Skeletal muscle tissue (tissue), 4 donors: Measurements from ENCODE around the gene TMEM134. TPM values are rescaled to one million over a fixed set of nuclear protein-coding genes. Genes with fewer than 3 reads are reported as not detected.

ENCODE experiments used
- H3K27ac ChIP-seq: one replicate; pipeline ENCODE4 v1.7.0; 2013; ENCODE audit warnings: mild to moderate bottlenecking, low read depth, low read length, inconsistent platforms
- H3K27me3 ChIP-seq, 3 donors: one replicate each; pipeline ENCODE4 v1.7.0; 2013; ENCODE audit warnings: low read length in 3 of 3; ENCODE audit not compliant: control insufficient read depth in 3 of 3, insufficient read depth in 3 of 3
- H3K36me3 ChIP-seq, 3 donors: one replicate each; pipeline ENCODE4 v1.7.0; 2013; ENCODE audit warnings: low read length in 3 of 3; ENCODE audit not compliant: control insufficient read depth in 3 of 3, insufficient read depth in 3 of 3
- H3K4me1 ChIP-seq, 3 donors: one replicate each; pipeline ENCODE4 v1.7.0; 2013; ENCODE audit warnings: low read length in 3 of 3, mild to moderate bottlenecking in 3 of 3; ENCODE audit not compliant: control insufficient read depth in 3 of 3, insufficient read depth in 3 of 3
- H3K4me3 ChIP-seq, 3 donors: one replicate each; pipeline ENCODE4 v1.7.0; 2013; ENCODE audit warnings: low read length in 3 of 3
- H3K9ac ChIP-seq, 3 donors: one replicate each; pipeline ENCODE4 v1.7.0; 2013; ENCODE audit warnings: low read length in 3 of 3, mild to moderate bottlenecking in 3 of 3, moderate library complexity in 2 of 3, low read depth in 1 of 3
- H3K9me3 ChIP-seq, 3 donors: one replicate each; pipeline ENCODE4 v1.7.0; 2013; ENCODE audit warnings: low read length in 3 of 3; ENCODE audit not compliant: control insufficient read depth in 3 of 3
- total RNA-seq: library from RNA; depleted of rRNA; stranded (reverse); fragments of >200 nt; gene quantifications from one replicate; pipeline ENCODE4 v1.2.3, GENCODE V29; 2014
- donor health status: Osteomylitis.

The TMEM134 gene
- total RNA-seq, 1 donor from 2014 or later = 17.2 TPM

DNA sequence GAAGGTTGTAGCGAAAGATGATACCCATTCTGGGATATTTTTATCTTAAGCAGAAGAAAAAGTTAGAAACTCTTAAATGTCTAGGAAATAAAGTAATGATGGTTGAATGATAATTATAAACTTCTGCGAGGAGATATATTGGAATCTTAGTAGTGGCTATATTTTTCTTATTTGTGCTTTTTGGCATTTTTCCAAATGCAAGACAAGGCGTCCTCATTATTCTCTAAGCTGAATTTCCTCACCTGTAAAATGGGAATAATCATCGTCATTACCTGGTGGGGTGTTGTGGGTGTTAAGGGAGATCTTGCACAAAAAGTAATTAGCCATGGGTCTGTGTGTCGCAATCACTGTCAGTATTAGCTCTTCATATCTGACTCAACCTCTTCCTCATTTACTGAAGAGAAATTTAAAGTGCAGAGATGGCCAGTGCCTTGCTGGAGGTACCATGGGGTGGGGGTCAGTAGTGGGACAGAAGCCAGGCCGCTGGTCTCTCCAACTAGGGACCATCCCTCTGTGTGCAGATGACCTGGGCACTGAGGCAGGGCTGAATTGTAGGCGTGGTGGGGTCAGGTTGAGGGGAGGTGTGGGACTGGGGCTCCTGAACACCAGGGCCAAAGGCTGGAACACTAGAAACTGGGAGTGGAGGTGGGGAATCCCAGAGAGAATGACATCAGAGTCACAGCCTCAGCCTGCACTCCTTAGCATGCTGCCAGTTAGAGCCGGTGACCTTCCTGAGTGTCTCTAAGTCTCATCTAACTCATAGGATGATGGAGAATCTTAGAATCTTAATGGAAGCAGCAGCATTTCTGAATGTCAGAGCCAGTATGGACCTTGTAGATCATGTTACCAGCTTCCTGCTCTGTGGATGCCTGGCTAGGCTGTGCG lies 32.0 kb upstream of the TMEM134 start:
- peaks cover 0 to 3% (median 2%) of the 10 kb centered on the region in 3 donors for H3K36me3 ChIP-seq

GRCh38 chr11:67500484-67500821 lies 31.4 kb upstream of the TMEM134 start:
- Histone ChIP-seq H3K27ac (no peak overlapping the region), H3K36me3 (peaks cover 0 to 4% (median 3%) of the 10 kb centered on the region in 3 donors), H3K4me1 (peaks cover 6 to 14% (median 13%) of the 10 kb centered on the region in 3 donors), H3K9me3 (no peaks in the 10 kb centered on the region), H3K4me3 (no peak overlapping the region), H3K9ac (no peak overlapping the region), H3K27me3 (peaks cover 3 to 7% (median 7%) of the 10 kb centered on the region in 3 donors)

More for the DNA sequence above, 32.0 kb upstream of the TMEM134 start:
- H3K27ac ChIP-seq = no peak overlapping the region
- no peaks in the 10 kb centered on the region for H3K9me3 ChIP-seq
- H3K4me1 ChIP-seq = peaks cover 12 to 20% (median 19%) of the 10 kb centered on the region in 3 donors
- H3K27me3 ChIP-seq = peaks cover 3 to 7% (median 7%) of the 10 kb centered on the region in 3 donors
- no peak overlapping the region for H3K4me3 ChIP-seq
- H3K9ac ChIP-seq = no peak overlapping the region

- Histone ChIP-seq H3K27me3 (peaks cover 3 to 7% (median 6%) of the 10 kb centered on the region in 3 donors), H3K36me3 (peaks cover 0 to 4% (median 3%) of the 10 kb centered on the region in 3 donors)
These were observed 30.9 kb upstream of the TMEM134 start for GRCh38 chr11:67499808-67500483.

DNA sequence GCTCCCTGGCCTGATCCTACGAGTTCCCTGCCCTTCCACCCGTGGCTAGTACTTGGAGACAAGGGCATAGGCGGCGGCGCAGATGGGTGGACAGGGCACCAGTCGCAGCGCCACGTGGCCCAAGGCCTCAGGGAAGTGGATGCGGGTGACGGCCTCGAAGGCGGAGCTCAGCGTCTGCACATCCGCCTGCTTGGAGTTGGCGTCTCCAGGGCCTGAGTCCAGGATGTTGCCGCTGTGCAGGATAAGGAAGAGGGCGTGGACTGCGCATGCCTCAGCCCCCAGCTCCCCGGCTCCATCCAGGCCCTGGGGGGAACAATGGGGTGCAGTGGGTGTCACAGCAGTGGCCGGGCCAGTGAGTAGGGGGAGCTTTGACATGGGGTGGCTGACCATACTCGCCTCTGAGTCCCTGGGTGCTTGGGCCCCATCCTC lies 29.5 kb upstream of the TMEM134 start:
- H3K36me3 ChIP-seq = peaks cover 0 to 6% (median 3%) of the 10 kb centered on the region in 3 donors
- H3K9ac ChIP-seq = no peak overlapping the region
- H3K27me3 ChIP-seq = peaks cover 0 to 2% (median under 1%) of the 10 kb centered on the region in 3 donors
- H3K27ac ChIP-seq = no peak overlapping the region
- H3K4me3 ChIP-seq = no peak overlapping the region
- H3K4me1 ChIP-seq = peaks cover 0 to 4% (median under 1%) of the 10 kb centered on the region in 3 donors
- H3K9me3 ChIP-seq = no peaks in the 10 kb centered on the region

More at GRCh38 chr11:67499808-67500483, 30.9 kb upstream of the TMEM134 start:
- Histone ChIP-seq H3K4me3 (no peak overlapping the region), H3K9ac (no peak overlapping the region), H3K27ac (no peak overlapping the region), H3K9me3 (no peaks in the 10 kb centered on the region), H3K4me1 (peaks cover 4 to 11% (median 10%) of the 10 kb centered on the region in 3 donors)

- peaks cover 0 to 6% (median 3%) of the 10 kb centered on the region in 3 donors for H3K36me3 ChIP-seq
- H3K9me3 ChIP-seq = no peaks in the 10 kb centered on the region
- no peaks in the 10 kb centered on the region for H3K27me3 ChIP-seq
- no peak overlapping the region for H3K27ac ChIP-seq
- no peak overlapping the region for H3K4me3 ChIP-seq
- no peak overlapping the region for H3K9ac ChIP-seq
- H3K4me1 ChIP-seq = peaks cover 0 to 2% (median 0%) of the 10 kb centered on the region in 3 donors
These were observed 28.7 kb upstream of the TMEM134 start for GRCh38 chr11:67497656-67498291.

- no peak overlapping the region for H3K4me3 ChIP-seq
- H3K9me3 ChIP-seq = no peaks in the 10 kb centered on the region
- H3K9ac ChIP-seq = peak overlapping the region in 1 of 3 donors; percentile 16
- no peak overlapping the region for H3K27ac ChIP-seq
- peaks cover 0 to 2% (median 0%) of the 10 kb centered on the region in 3 donors for H3K4me1 ChIP-seq
- peaks cover 5 to 11% (median 8%) of the 10 kb centered on the region in 3 donors for H3K36me3 ChIP-seq
- H3K27me3 ChIP-seq = no peaks in the 10 kb centered on the region
These were observed 27.1 kb upstream of the TMEM134 start for GRCh38 chr11:67496113-67496512.

- Histone ChIP-seq H3K4me3 (no peak overlapping the region), H3K9ac (no peak overlapping the region), H3K36me3 (peaks cover 7 to 12% (median 10%) of the 10 kb centered on the region in 3 donors), H3K27me3 (no peaks in the 10 kb centered on the region), H3K27ac (no peak overlapping the region), H3K4me1 (peaks cover 0 to 2% (median 0%) of the 10 kb centered on the region in 3 donors), H3K9me3 (no peaks in the 10 kb centered on the region)
These were observed 26.4 kb upstream of the TMEM134 start for GRCh38 chr11:67495234-67496005.

GRCh38 chr11:67494371-67495233 lies 25.6 kb upstream of the TMEM134 start:
- no peak overlapping the region for H3K27ac ChIP-seq
- no peaks in the 10 kb centered on the region for H3K27me3 ChIP-seq
- no peak overlapping the region for H3K9ac ChIP-seq
- no peaks in the 10 kb centered on the region for H3K9me3 ChIP-seq
- H3K36me3 ChIP-seq = peaks cover 13 to 14% (median 13%) of the 10 kb centered on the region in 3 donors
- no peak overlapping the region for H3K4me3 ChIP-seq
- peaks cover 0 to 3% (median 2%) of the 10 kb centered on the region in 3 donors for H3K4me1 ChIP-seq
